BJ (cell line): ENCODE measurements around the gene DDHD1. TPM values are rescaled to one million over a fixed set of nuclear protein-coding genes. Genes with fewer than 3 reads are reported as not detected.
A peak's percentile ranks its signal among the peaks of the same experiment; 100 is the strongest.

Source experiments
- CTCF ChIA-PET: fragments of 350-600 bp; formaldehyde crosslinking; extraction: SDS; loops from one replicate; lab custom pipeline; 2021; ENCODE audit warnings: antibody characterized with exemption, inconsistent platforms; lab: Yijun Ruan, JAX
- POLR2A ChIA-PET: fragments of 300-600 bp; sonication (Branson Sonifier 250); formaldehyde crosslinking; extraction: SDS; loops from one replicate; lab custom pipeline; 2021; ENCODE audit warnings: antibody characterized with exemption; lab: Charles Lee
- DNase-seq: peaks from one replicate; pipeline ENCODE4 v3.0.0-alpha.2; 2011; ENCODE audit warnings: low read depth
- H3K27me3 ChIP-seq: 2 replicates; pipeline ENCODE4 v1.6.0; 2011; ENCODE audit warnings: low read length; ENCODE audit not compliant: control insufficient read depth, insufficient read depth
- H3K36me3 ChIP-seq: 2 replicates; pipeline ENCODE4 v1.5.1; 2011; ENCODE audit warnings: low read length; ENCODE audit not compliant: control insufficient read depth, insufficient read depth
- H3K4me3 ChIP-seq: 2 replicates; pipeline ENCODE4 v1.5.1; 2011; ENCODE audit warnings: low read depth, mild to moderate bottlenecking, control low read depth, low read length
- polyA plus RNA-seq: library from polyadenylated mRNA; depleted of rRNA; stranded (reverse); fragments of >200 nt; gene quantifications from 2 replicates; pipeline ENCODE4 v1.2.3, GENCODE V29; 2011
- TF ChIP-seq, protein P1 (sequence below): IDR thresholded peaks from 2 replicates; pipeline ENCODE4 v1.5.1; 2011; ENCODE audit warnings: low read depth, mild to moderate bottlenecking, control low read depth, inconsistent platforms, low read length, moderate library complexity; ENCODE audit not compliant: insufficient read depth

The DDHD1 gene
- polyA plus RNA-seq, 1 experiment: 4.1 TPM

DNA sequence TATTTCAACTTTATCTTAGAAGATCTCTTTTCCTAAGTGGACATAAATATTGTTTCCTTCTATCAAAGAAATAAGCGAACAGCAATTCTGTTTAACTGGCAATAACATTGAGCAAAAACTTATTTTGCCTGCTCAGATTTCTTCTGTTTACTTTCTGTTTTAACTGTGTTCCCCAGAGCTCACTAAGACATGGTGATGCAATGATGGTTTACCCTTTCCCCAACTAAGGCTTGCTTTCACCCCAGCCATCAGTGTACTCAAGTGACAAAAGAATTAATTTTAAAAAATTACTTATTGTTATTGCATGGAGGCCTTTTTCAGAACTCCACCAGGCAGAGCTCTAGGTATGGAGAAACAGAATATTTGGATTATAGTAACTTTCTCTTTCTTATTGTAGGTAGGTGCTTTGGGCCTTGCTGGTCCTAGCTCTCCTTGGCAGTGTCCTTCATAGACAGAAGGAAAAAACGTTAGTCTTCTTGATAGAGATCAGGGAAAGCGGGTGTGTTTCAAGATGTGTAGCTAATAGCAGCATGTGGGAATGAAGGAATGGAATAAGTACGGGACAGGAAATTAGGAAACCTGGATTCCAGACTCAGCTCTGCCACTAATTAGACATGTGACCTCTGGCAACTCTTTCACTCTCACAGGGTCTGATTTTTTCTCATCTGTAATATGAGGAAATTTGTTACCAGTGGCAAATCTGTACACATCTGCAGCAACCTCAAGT is 14.6 kb upstream of the DDHD1 start:
- TF ChIP-seq, protein P1, sequence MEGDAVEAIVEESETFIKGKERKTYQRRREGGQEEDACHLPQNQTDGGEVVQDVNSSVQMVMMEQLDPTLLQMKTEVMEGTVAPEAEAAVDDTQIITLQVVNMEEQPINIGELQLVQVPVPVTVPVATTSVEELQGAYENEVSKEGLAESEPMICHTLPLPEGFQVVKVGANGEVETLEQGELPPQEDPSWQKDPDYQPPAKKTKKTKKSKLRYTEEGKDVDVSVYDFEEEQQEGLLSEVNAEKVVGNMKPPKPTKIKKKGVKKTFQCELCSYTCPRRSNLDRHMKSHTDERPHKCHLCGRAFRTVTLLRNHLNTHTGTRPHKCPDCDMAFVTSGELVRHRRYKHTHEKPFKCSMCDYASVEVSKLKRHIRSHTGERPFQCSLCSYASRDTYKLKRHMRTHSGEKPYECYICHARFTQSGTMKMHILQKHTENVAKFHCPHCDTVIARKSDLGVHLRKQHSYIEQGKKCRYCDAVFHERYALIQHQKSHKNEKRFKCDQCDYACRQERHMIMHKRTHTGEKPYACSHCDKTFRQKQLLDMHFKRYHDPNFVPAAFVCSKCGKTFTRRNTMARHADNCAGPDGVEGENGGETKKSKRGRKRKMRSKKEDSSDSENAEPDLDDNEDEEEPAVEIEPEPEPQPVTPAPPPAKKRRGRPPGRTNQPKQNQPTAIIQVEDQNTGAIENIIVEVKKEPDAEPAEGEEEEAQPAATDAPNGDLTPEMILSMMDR: no peak
- no peaks in the 10 kb centered on the region for H3K27me3 ChIP-seq
- no peak overlapping the region for H3K4me3 ChIP-seq
- POLR2A ChIA-PET: interaction anchor here (0.7 kb wide), 1 partner anchor 1328 kb away, joined by 3 read pairs; no protein-coding TSS in a partner anchor
- DNase-seq: no peak
- H3K36me3 ChIP-seq: no peaks in the 10 kb centered on the region
- CTCF ChIA-PET: interaction anchor here (0.6 kb wide), 1 partner anchor 10 kb away, joined by 3 read pairs; no protein-coding TSS in a partner anchor

DNA sequence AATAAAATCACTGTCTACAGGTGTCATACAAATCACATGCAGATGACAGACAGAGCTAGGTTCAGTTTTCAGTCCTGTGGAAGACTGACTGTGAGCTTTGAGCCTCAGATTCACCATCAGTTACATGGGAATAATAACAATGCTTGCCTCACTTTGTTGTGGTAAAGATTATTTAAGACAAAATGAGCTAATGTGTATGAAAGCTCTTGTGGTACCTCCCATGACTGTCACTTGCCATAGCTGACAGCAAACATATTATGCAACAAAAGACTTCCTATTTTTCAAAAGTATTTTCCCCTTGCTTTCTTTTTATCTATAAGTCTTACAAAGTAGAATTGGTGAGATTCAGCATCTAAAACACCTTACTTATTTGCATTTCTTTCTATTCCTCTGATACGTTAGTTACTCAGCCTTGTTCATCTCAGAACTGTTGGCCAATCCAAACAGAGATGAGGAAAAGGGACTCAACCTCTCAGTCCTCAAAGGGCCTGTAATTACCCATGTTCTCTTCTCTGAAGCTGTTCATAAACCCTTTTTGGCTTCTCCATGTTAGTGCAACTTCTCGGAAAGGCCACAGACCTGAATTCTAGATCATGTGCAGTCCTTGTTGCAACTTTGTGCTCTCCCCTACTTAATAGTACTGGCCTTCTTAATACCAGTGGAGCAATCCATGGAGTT is 8.8 kb upstream of the DDHD1 start:
- no peaks in the 10 kb centered on the region for H3K36me3 ChIP-seq
- no peak for DNase-seq
- TF ChIP-seq, protein P1: no peak
- H3K27me3 ChIP-seq: no peaks in the 10 kb centered on the region
- ChIA-PET CTCF (interaction anchor here (1.5 kb wide), 1 partner anchor 22 kb away, joined by 3 read pairs; no protein-coding TSS in a partner anchor), POLR2A (no interaction called here)
- no peak overlapping the region for H3K4me3 ChIP-seq

DNA sequence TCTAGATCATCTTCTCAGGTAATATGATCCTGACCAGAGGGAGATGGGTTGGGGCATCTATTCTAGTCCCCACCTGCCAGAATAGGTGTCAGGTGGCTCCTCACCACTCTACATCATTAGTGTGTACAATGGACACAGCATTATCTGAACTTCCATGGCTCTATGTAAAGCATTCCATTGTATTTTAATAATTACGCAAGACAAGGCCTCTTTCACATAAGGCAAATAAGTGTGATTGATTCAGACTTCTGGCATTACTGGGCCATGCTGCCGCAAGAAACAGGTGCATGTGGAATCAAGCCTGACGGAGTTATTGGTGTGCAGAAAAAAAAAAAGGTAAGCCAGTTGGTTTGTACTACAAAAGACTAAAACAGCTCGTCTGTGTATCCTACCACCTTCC is 3.1 kb upstream of the DDHD1 start:
- Histone ChIP-seq H3K4me3 (no peak overlapping the region), H3K36me3 (no peaks in the 10 kb centered on the region), H3K27me3 (no peaks in the 10 kb centered on the region)
- ChIA-PET CTCF (no interaction called here), POLR2A (interaction anchor here (0.6 kb wide), 1 partner anchor 20 kb away, joined by 3 read pairs; no protein-coding TSS in a partner anchor)
- no peak for DNase-seq
- TF ChIP-seq, protein P1: no peak

DNA sequence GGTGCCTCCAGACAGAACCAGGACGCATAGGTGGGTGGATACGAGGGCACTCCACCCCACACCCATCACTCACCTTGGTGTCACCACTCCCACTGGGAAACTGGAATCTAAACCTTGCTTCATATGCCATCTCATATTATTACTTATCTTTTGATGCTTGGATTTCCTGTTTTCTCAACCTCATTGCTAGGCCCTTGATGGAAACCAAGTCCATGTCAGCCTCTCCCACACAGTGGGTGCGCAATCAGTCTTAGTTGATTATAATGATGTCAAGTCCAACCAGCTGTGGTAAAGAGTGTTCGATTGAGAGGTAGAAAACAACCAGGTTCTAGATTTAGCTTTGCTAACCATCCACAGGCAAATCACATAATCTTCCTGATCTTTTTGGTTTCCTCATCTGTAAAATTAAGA is 584 bp upstream of the DDHD1 start:
- CTCF ChIA-PET: interaction anchor here (1.1 to 2.3 kb wide), 3 partner anchors 64 to 98 kb away, joined by 3 to 8 read pairs (median 4); no protein-coding TSS in a partner anchor
- peak overlapping the region; percentile 81 for H3K4me3 ChIP-seq
- TF ChIP-seq, protein P1: no peak
- no peak for DNase-seq
- H3K36me3 ChIP-seq: no peaks in the 10 kb centered on the region
- POLR2A ChIA-PET: interaction anchor here (0.6 kb wide), 1 partner anchor 68 kb away, joined by 5 read pairs; no protein-coding TSS in a partner anchor
- no peaks in the 10 kb centered on the region for H3K27me3 ChIP-seq

DNA sequence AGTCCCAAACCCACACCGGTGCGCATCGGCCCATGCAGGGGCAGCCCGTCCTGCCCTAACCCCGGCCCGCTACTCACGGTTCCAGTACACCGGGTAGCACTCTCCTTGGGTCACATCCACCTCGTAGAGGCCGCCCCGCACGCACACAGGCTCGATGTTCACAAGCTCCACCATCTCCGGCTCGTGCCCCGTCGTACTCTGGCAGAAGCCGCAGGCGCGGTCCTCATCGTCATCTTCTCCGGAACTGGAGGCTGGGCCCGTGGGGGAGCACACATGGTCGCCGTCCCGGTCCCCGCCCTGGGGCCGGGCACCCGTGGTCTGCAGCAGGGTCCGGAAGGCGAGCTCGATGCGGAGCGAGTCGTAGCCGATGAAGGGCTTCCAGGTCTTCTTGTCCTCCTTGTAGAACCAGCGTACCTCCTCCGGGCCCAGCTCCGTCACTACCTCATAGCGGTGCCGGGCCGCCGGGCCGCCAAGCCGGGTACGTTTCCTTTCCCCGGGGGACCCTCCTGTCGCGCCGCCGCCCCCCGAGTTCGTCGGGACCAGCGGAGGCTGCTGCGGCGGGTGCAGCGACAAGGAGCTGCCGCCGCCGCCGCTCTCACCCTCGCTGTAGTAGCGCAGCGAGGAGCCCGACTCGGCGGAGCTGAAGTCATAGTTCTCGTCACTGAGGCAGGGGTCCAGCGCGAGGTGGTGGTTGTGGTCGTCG is 788 bp downstream of the DDHD1 start:
- TF ChIP-seq, protein P1: no peak
- CTCF ChIA-PET: interaction anchor here (0.5 to 2.3 kb wide), 15 partner anchors 10 to 338 kb away, joined by 3 to 8 read pairs (median 3); no protein-coding TSS in a partner anchor
- no peak for DNase-seq
- Histone ChIP-seq H3K36me3 (no peaks in the 10 kb centered on the region), H3K27me3 (no peaks in the 10 kb centered on the region), H3K4me3 (peak overlapping the region; percentile 81)
- POLR2A ChIA-PET: interaction anchor here (0.6 kb wide), 2 partner anchors 172 to 202 kb away, joined by 3 to 9 read pairs; no protein-coding TSS in a partner anchor
